Left renal pelvis (tissue), 4 donors: ENCODE measurements around the gene PINK1. TPM values are rescaled to one million over a fixed set of nuclear protein-coding genes. Genes with fewer than 3 reads are reported as not detected.

Source experiments
- DNase-seq, 4 donors: peaks; one replicate each; pipeline ENCODE4 v3.0.0-alpha.2; 2013; ENCODE audit warnings: low read depth in 4 of 4, low spot score in 3 of 4
- polyA plus RNA-seq, 4 donors: library from polyadenylated mRNA; unstranded; fragments of 120-200 nt; gene quantifications; one replicate each; pipeline ENCODE4 v1.2.1, GENCODE V29; 2013; ENCODE audit not compliant: insufficient read length in 4 of 4

PINK1 gene
- polyA plus RNA-seq, 4 donors: 56.3 to 78.1 (median 63.0) TPM

GRCh38 chr1:20641975-20642374, 8.7 kb downstream of the PINK1 start:
- no peak for DNase-seq

- no peak for DNase-seq
These were observed 9.8 kb downstream of the PINK1 start for GRCh38 chr1:20643080-20643479.

GRCh38 chr1:20644416-20644815, 11.2 kb downstream of the PINK1 start:
- no peak for DNase-seq

GRCh38 chr1:20645414-20645813, 12.2 kb downstream of the PINK1 start:
- no peak for DNase-seq

GRCh38 chr1:20648438-20648837, 15.2 kb downstream of the PINK1 start:
- DNase-seq: no peak

- DNase-seq: no peak
These were observed 15.7 kb downstream of the PINK1 start for GRCh38 chr1:20648946-20649345.

GRCh38 chr1:20652300-20652699, 19.0 kb downstream of the PINK1 start:
- DNase-seq: no peak

- DNase-seq: no peak
These were observed 20.9 kb downstream of the PINK1 start for GRCh38 chr1:20654104-20654690.

GRCh38 chr1:20657024-20657423, 23.8 kb downstream of the PINK1 start:
- DNase-seq: no peak

- no peak for DNase-seq
These were observed 25.1 kb downstream of the PINK1 start for GRCh38 chr1:20658166-20658915.

- no peak for DNase-seq
These were observed 27.1 kb downstream of the PINK1 start for GRCh38 chr1:20660363-20660762.

GRCh38 chr1:20660847-20661206, 27.6 kb downstream of the PINK1 start:
- no peak for DNase-seq

- DNase-seq: peak; percentile 92 to 96 (median 94)
These were observed 28.2 kb downstream of the PINK1 start, which contains the start of gene DDOST for GRCh38 chr1:20661207-20662109. Gene DDOST, minus strand, starts transcription at chr1:20661369. Its CDS starts 19 bp downstream, at chr1:20661350.

GRCh38 chr1:20662110-20662475, 28.8 kb downstream of the PINK1 start:
- no peak for DNase-seq

- no peak for DNase-seq
These were observed 30.1 kb downstream of the PINK1 start for GRCh38 chr1:20663365-20663764.

GRCh38 chr1:20663969-20664715, 30.9 kb downstream of the PINK1 start:
- DNase-seq: no peak

GRCh38 chr1:20665726-20666125, 32.5 kb downstream of the PINK1 start:
- no peak for DNase-seq

- DNase-seq: no peak
These were observed 32.9 kb downstream of the PINK1 start for GRCh38 chr1:20666146-20666545.

GRCh38 chr1:20666804-20667203, 33.5 kb downstream of the PINK1 start:
- no peak for DNase-seq

- DNase-seq: no peak
These were observed 35.3 kb downstream of the PINK1 start for GRCh38 chr1:20668581-20668980.

- no peak for DNase-seq
These were observed 37.7 kb downstream of the PINK1 start for GRCh38 chr1:20670936-20671335.
